ENCODE measurements around the gene EGFL8. TPM values are rescaled to one million over a fixed set of nuclear protein-coding genes. Genes with fewer than 3 reads are reported as not detected.
"Not testable (repeated sequence)": the region's sequence is repeated elsewhere in the genome, so short reads cannot be mapped to it uniquely, and the experiment has no call there.

Gene EGFL8
- total RNA-seq, 1 donor from 2014 or later: 3.8 TPM

- peaks cover 13% of the 10 kb centered on the region for H4K20me1 ChIP-seq (ENCODE audit: low read depth)
- peaks cover 5% of the 10 kb centered on the region for H3K27me3 Mint-ChIP-seq (ENCODE audit: insufficient read depth, low read depth)
- peak within 1 kb of the TSS; percentile 72 for H3K4me3 Mint-ChIP-seq
- H3F3A ChIP-seq (ENCODE audit: low read depth): peaks cover 45% of the 10 kb centered on the region
- H3K4me2 ChIP-seq: peak within 1 kb of the TSS; percentile 50
- no peaks in the 10 kb centered on the region for H3K36me3 ChIP-seq
- TF ChIP-seq EZH2 (IDR thresholded peaks at IDR 0.05): no peak
- no peak for TF ChIP-seq EZH2phosphoT487 (IDR thresholded peaks at IDR 0.05)
- TF ChIP-seq CTCF (IDR thresholded peaks at IDR 0.05): no peak
- H3K9me3 Mint-ChIP-seq: no peaks in the 10 kb centered on the region
- H3K27ac ChIP-seq: no peak within 1 kb of the TSS
- no peak for DNase-seq (ENCODE audit: low spot score)
- H3K27me3 ChIP-seq: no peaks in the 10 kb centered on the region
- peaks cover 3% of the 10 kb centered on the region for H3K36me3 Mint-ChIP-seq
- peaks cover 34% of the 10 kb centered on the region for H3K79me2 ChIP-seq (ENCODE audit: low read depth)
- no peak within 1 kb of the TSS for H3K9ac ChIP-seq
- no peaks in the 10 kb centered on the region for H3K9me3 ChIP-seq (ENCODE audit: low read depth)
- peaks cover 58% of the 10 kb centered on the region for H3K4me1 Mint-ChIP-seq
- H3K4me3 ChIP-seq: no peak within 1 kb of the TSS
- peak within 1 kb of the TSS; percentile 91 for H3K27ac Mint-ChIP-seq
- H3K4me1 ChIP-seq: peaks cover 32% of the 10 kb centered on the region
- H2AFZ ChIP-seq (replicated peaks): no peak within 1 kb of the TSS
Measured at GRCh38 chr6:32192608-32193039, 28.2 kb downstream of the EGFL8 start, which contains the start of gene GPSM3. Gene GPSM3 (minus strand): TSS chr6:32192643. CDS start chr6:32192513, 130 bp downstream.

GRCh38 chr6:32193096-32193495 lies 28.7 kb downstream of the EGFL8 start:
- not testable (repeated sequence) for H2AFZ ChIP-seq (replicated peaks)

GRCh38 chr6:32194388-32194787 lies 30.0 kb downstream of the EGFL8 start:
- Mint-ChIP-seq H3K4me1 (peaks cover 47% of the 10 kb centered on the region), H3K9me3 (no peaks in the 10 kb centered on the region), H3K4me3 (peak overlapping the region; percentile 93), H3K27ac (peak overlapping the region; percentile 99), H3K36me3 (peaks cover 2% of the 10 kb centered on the region), H3K27me3 (ENCODE audit: insufficient read depth, low read depth) (peaks cover 2% of the 10 kb centered on the region)
- Histone ChIP-seq H3K4me1 (peaks cover 32% of the 10 kb centered on the region), H3K27ac (no peak overlapping the region), H3F3A (ENCODE audit: low read depth) (peaks cover 33% of the 10 kb centered on the region), H3K79me2 (ENCODE audit: low read depth) (peaks cover 16% of the 10 kb centered on the region), H3K36me3 (no peaks in the 10 kb centered on the region), H2AFZ (replicated peaks) (no peak overlapping the region), H4K20me1 (ENCODE audit: low read depth) (no peaks in the 10 kb centered on the region), H3K4me2 (peak overlapping the region; percentile 82), H3K9me3 (ENCODE audit: low read depth) (no peaks in the 10 kb centered on the region), H3K4me3 (no peak overlapping the region), H3K9ac (no peak overlapping the region), H3K27me3 (no peaks in the 10 kb centered on the region)
- no peak for DNase-seq (ENCODE audit: low spot score)
- no peak for TF ChIP-seq CTCF (IDR thresholded peaks at IDR 0.05)
- TF ChIP-seq EZH2phosphoT487 (IDR thresholded peaks at IDR 0.05): no peak
- no peak for TF ChIP-seq EZH2 (IDR thresholded peaks at IDR 0.05)

More at GRCh38 chr6:32193096-32193495, 28.7 kb downstream of the EGFL8 start:
- H3K27me3 ChIP-seq; H3K36me3 ChIP-seq; H3K36me3 Mint-ChIP-seq; H4K20me1 ChIP-seq (ENCODE audit: low read depth); H3K27ac ChIP-seq; H3K9me3 Mint-ChIP-seq; H3K4me3 ChIP-seq; DNase-seq (ENCODE audit: low spot score); H3K9me3 ChIP-seq (ENCODE audit: low read depth); H3K4me3 Mint-ChIP-seq; H3K9ac ChIP-seq; H3K27me3 Mint-ChIP-seq (ENCODE audit: insufficient read depth, low read depth): not testable (repeated sequence)
- peak overlapping the region; percentile 91 for H3K27ac Mint-ChIP-seq
- H3K79me2 ChIP-seq (ENCODE audit: low read depth): peaks cover 29% of the 10 kb centered on the region
- peaks cover 32% of the 10 kb centered on the region for H3K4me1 ChIP-seq
- H3K4me2 ChIP-seq: peak overlapping the region; percentile 50
- H3F3A ChIP-seq (ENCODE audit: low read depth): peaks cover 40% of the 10 kb centered on the region
- peaks cover 57% of the 10 kb centered on the region for H3K4me1 Mint-ChIP-seq

GRCh38 chr6:32194825-32195651 lies 30.6 kb downstream of the EGFL8 start:
- Histone ChIP-seq H2AFZ (replicated peaks) (no peak overlapping the region), H3F3A (ENCODE audit: low read depth) (peaks cover 33% of the 10 kb centered on the region), H3K4me2 (peak overlapping the region; percentile 82), H3K4me1 (peaks cover 32% of the 10 kb centered on the region), H3K79me2 (ENCODE audit: low read depth) (peaks cover 10% of the 10 kb centered on the region), H3K27me3 (no peaks in the 10 kb centered on the region), H4K20me1 (ENCODE audit: low read depth) (no peaks in the 10 kb centered on the region), H3K9me3 (ENCODE audit: low read depth) (no peaks in the 10 kb centered on the region), H3K4me3 (peak overlapping the region; percentile 54), H3K9ac (peak overlapping the region; percentile 31), H3K27ac (peak overlapping the region; percentile 72), H3K36me3 (no peaks in the 10 kb centered on the region)
- H3K4me1 Mint-ChIP-seq: peaks cover 51% of the 10 kb centered on the region
- no peaks in the 10 kb centered on the region for H3K9me3 Mint-ChIP-seq
- H3K27ac Mint-ChIP-seq: peak overlapping the region; percentile 99
- DNase-seq (ENCODE audit: low spot score): peak; percentile 53
- peak overlapping the region; percentile 93 for H3K4me3 Mint-ChIP-seq
- peaks cover 2% of the 10 kb centered on the region for H3K36me3 Mint-ChIP-seq
- no peak for TF ChIP-seq EZH2phosphoT487 (IDR thresholded peaks at IDR 0.05)
- peak; percentile 37 for TF ChIP-seq CTCF (IDR thresholded peaks at IDR 0.05)
- TF ChIP-seq EZH2 (IDR thresholded peaks at IDR 0.05): no peak
- H3K27me3 Mint-ChIP-seq (ENCODE audit: insufficient read depth, low read depth): peaks cover 2% of the 10 kb centered on the region
